ENCODE measurements around the gene ARRB2. TPM values are rescaled to one million over a fixed set of nuclear protein-coding genes. Genes with fewer than 3 reads are reported as not detected.

The ARRB2 gene
- total and polyA plus RNA-seq, 2 of the 13 experiments (the other 11 are each of a cell fraction or from before 2014, with no cell fraction given), result 21.5 to 49.2 TPM

GRCh38 chr17:4709794-4710692 lies at the start of gene ARRB2 (continued):
- TF ChIP-seq ZBTB2 (CRISPR knock-in tag; IDR thresholded peaks at IDR 0.05; ENCODE audit: low read depth), result peak; percentile 77; the same call in 1 of the 2 replicates
- no peak for TF ChIP-seq ZFP36L1 (CRISPR knock-in tag; IDR thresholded peaks at IDR 0.05)
- no peak for TF ChIP-seq REL (CRISPR knock-in tag; conservative IDR thresholded peaks at IDR 0.05)
- TF ChIP-seq ZC3H13 (CRISPR knock-in tag; IDR thresholded peaks at IDR 0.05), result 0 out of 2 replicates have a peak, but pooled peaks have one; percentile 48
- TF ChIP-seq ZFP1 (CRISPR knock-in tag; IDR thresholded peaks at IDR 0.05), result 0 out of 2 replicates have a peak, but pooled peaks have one; percentile 44
- TF ChIP-seq ZFP37 (CRISPR knock-in tag; IDR thresholded peaks at IDR 0.05; ENCODE audit: borderline replicate concordance), result no peak
- TF ChIP-seq ZFX (CRISPR knock-in tag; IDR thresholded peaks at IDR 0.05; ENCODE audit: low read depth), result 0 out of 2 replicates have a peak, but pooled peaks have one; percentile 26
- no peak for TF ChIP-seq ZNF138 (CRISPR knock-in tag; IDR thresholded peaks at IDR 0.05; ENCODE audit: low read depth)
- TF ChIP-seq SMARCC2 (IDR thresholded peaks at IDR 0.05), result no peak
- TF ChIP-seq ZNF232 (CRISPR knock-in tag; IDR thresholded peaks at IDR 0.05; ENCODE audit: borderline replicate concordance), result no peak
- TF ChIP-seq CBX2 (IDR thresholded peaks at IDR 0.05; ENCODE audit: low read depth, low read length), result no peak
- TF ChIP-seq CBX2 (CRISPR knock-in tag; IDR thresholded peaks at IDR 0.05; ENCODE audit: low read depth), result no peak
- TF ChIP-seq XBP1 (CRISPR knock-in tag; IDR thresholded peaks at IDR 0.05), result no peak
- TF ChIP-seq THAP7 (CRISPR knock-in tag; IDR thresholded peaks at IDR 0.05), result no peak
- TF ChIP-seq ZNF552 (CRISPR knock-in tag; IDR thresholded peaks at IDR 0.05; ENCODE audit: borderline replicate concordance), result no peak
- TF ChIP-seq CENPX (CRISPR knock-in tag; IDR thresholded peaks at IDR 0.05), result no peak
- TF ChIP-seq ZNF639 (CRISPR knock-in tag; conservative IDR thresholded peaks at IDR 0.05), result no peak
- no peak for TF ChIP-seq MTF1 (CRISPR knock-in tag; IDR thresholded peaks at IDR 0.05)
- TF ChIP-seq ARID3A (IDR thresholded peaks at IDR 0.05; ENCODE audit: low read depth, low read length), result 0 out of 2 replicates have a peak, but pooled peaks have one; percentile 30
- TF ChIP-seq TBL1XR1 (IDR thresholded peaks at IDR 0.05; ENCODE audit: borderline replicate concordance, low read length, partially characterized antibody), result no peak
- TF ChIP-seq PTBP1 (IDR thresholded peaks at IDR 0.05; ENCODE audit: low read depth, low read length, poor library complexity, severe bottlenecking), result no peak
- no peak for TF ChIP-seq ZNF784 (CRISPR knock-in tag; IDR thresholded peaks at IDR 0.05; ENCODE audit: borderline replicate concordance)

Measured in HepG2 (cell line).